Measurements from ENCODE around the gene TTC7B.

Gene TTC7B

GRCh38 chr14:90720336-90720735 lies 95.9 kb downstream of the TTC7B start:
- no peak for DNase-seq (ENCODE audit: low read depth, low spot score)
- Histone ChIP-seq H3K27me3 (ENCODE audit: insufficient read depth, insufficient read length) (no peaks in the 10 kb centered on the region), H3K4me3 (ENCODE audit: insufficient read length, low read depth) (no peak overlapping the region), H3K36me3 (ENCODE audit: insufficient read depth, insufficient read length, low read length) (no peaks in the 10 kb centered on the region), H3K9me3 (ENCODE audit: insufficient read depth, low read length) (no peaks in the 10 kb centered on the region; the same call in 1 of the 2 replicates), H3K4me1 (ENCODE audit: insufficient read depth, insufficient read length) (peaks cover 3% of the 10 kb centered on the region), H3K9ac (ENCODE audit: insufficient read length, low read depth) (no peak overlapping the region)
- TF ChIP-seq ZNF274 (IDR thresholded peaks at IDR 0.05; ENCODE audit: low read depth, low read length) = no peak
- no peak for TF ChIP-seq SUZ12 (IDR thresholded peaks at IDR 0.05; ENCODE audit: extremely low read depth, insufficient read depth, insufficient read length)
- no peak for TF ChIP-seq YY1 (IDR thresholded peaks at IDR 0.05; ENCODE audit: insufficient read depth, insufficient read length)

DNA sequence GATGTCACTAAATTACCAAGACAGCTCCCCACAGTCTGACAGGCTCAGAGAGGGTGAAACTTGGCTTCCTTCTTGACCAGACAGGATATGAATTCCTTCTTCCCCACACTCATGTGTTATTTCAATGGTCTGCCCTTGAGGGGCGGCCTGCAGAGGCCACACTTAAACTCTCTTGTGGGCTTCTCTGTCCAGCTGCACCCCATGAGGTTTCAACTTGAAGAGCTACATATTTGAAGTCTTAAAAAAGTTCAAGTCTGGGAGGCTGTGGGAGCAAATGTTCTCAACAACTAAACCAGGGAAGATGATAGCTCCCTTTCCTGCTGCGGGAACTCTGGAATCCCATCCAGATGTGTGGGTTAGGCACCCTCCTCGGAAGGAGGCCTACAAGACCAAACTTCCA lies 98.3 kb downstream of the TTC7B start:
- no peak overlapping the region for H3K9ac ChIP-seq (ENCODE audit: insufficient read length, low read depth)
- no peaks in the 10 kb centered on the region for H3K36me3 ChIP-seq (ENCODE audit: insufficient read depth, insufficient read length, low read length)
- no peak for DNase-seq (ENCODE audit: low read depth, low spot score)
- H3K4me3 ChIP-seq (ENCODE audit: insufficient read length, low read depth) = no peak overlapping the region
- no peaks in the 10 kb centered on the region for H3K27me3 ChIP-seq (ENCODE audit: insufficient read depth, insufficient read length)
- H3K9me3 ChIP-seq (ENCODE audit: insufficient read depth, low read length) = no peaks in the 10 kb centered on the region
- peaks cover 3% of the 10 kb centered on the region for H3K4me1 ChIP-seq (ENCODE audit: insufficient read depth, insufficient read length)
- TF ChIP-seq ZNF274 (IDR thresholded peaks at IDR 0.05; ENCODE audit: low read depth, low read length) = no peak
- TF ChIP-seq YY1 (IDR thresholded peaks at IDR 0.05; ENCODE audit: insufficient read depth, insufficient read length) = no peak
- no peak for TF ChIP-seq SUZ12 (IDR thresholded peaks at IDR 0.05; ENCODE audit: extremely low read depth, insufficient read depth, insufficient read length)

GRCh38 chr14:90715993-90716392 lies 100.2 kb downstream of the TTC7B start:
- no peak for DNase-seq (ENCODE audit: low read depth, low spot score)
- TF ChIP-seq ZNF274 (IDR thresholded peaks at IDR 0.05; ENCODE audit: low read depth, low read length) = no peak
- TF ChIP-seq YY1 (IDR thresholded peaks at IDR 0.05; ENCODE audit: insufficient read depth, insufficient read length) = no peak
- TF ChIP-seq SUZ12 (IDR thresholded peaks at IDR 0.05; ENCODE audit: extremely low read depth, insufficient read depth, insufficient read length) = no peak
- no peaks in the 10 kb centered on the region for H3K9me3 ChIP-seq (ENCODE audit: insufficient read depth, low read length)
- H3K36me3 ChIP-seq (ENCODE audit: insufficient read depth, insufficient read length, low read length) = no peaks in the 10 kb centered on the region
- no peak overlapping the region for H3K4me3 ChIP-seq (ENCODE audit: insufficient read length, low read depth)
- H3K9ac ChIP-seq (ENCODE audit: insufficient read length, low read depth) = no peak overlapping the region
- peaks cover 3% of the 10 kb centered on the region for H3K4me1 ChIP-seq (ENCODE audit: insufficient read depth, insufficient read length)
- no peaks in the 10 kb centered on the region for H3K27me3 ChIP-seq (ENCODE audit: insufficient read depth, insufficient read length)

DNA sequence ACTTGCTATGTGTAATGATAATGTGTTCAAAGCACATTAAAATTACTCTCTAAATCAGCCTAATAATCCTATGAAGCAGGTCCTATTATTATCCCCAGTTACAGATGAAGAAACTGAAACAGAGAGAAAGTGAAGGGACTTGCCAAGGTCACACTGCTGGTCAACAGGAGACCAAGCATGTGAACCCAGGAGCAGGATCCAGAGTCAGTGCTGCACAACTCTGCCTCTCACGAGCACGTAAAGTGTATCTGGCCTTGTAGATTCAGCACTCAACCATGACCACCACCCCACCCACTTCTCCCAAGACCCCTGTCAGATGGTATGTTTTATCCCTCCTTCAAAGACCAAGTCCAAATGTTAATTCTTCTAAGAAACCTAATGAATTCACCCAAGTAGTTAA lies 100.7 kb downstream of the TTC7B start:
- Histone ChIP-seq H3K4me1 (ENCODE audit: insufficient read depth, insufficient read length) (peaks cover 3% of the 10 kb centered on the region), H3K27me3 (ENCODE audit: insufficient read depth, insufficient read length) (no peaks in the 10 kb centered on the region), H3K9ac (ENCODE audit: insufficient read length, low read depth) (no peak overlapping the region), H3K9me3 (ENCODE audit: insufficient read depth, low read length) (no peaks in the 10 kb centered on the region), H3K4me3 (ENCODE audit: insufficient read length, low read depth) (no peak overlapping the region), H3K36me3 (ENCODE audit: insufficient read depth, insufficient read length, low read length) (no peaks in the 10 kb centered on the region)
- TF ChIP-seq YY1 (IDR thresholded peaks at IDR 0.05; ENCODE audit: insufficient read depth, insufficient read length) (no peak), ZNF274 (IDR thresholded peaks at IDR 0.05; ENCODE audit: low read depth, low read length) (no peak), SUZ12 (IDR thresholded peaks at IDR 0.05; ENCODE audit: extremely low read depth, insufficient read depth, insufficient read length) (no peak)
- DNase-seq (ENCODE audit: low read depth, low spot score) = no peak

DNA sequence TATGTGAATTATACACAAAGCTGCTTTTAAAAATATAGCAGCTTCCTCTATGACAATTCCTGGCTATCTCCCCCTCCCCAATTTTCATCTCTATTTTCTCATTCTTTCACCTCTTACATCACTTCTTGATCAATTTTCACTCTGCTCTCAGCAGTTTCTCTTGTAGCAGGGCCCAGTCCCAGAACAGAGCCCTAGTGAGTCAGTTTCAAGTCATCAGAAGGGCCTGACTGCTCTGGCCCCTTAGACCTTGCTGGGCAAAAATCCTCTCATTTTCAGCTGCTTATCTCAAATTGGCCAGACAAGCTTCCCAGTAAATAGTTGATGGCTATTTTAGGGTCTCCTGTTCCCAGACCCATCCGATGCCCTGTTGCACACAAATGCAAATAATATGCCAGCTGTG lies 101.4 kb downstream of the TTC7B start:
- peaks cover 3% of the 10 kb centered on the region for H3K4me1 ChIP-seq (ENCODE audit: insufficient read depth, insufficient read length)
- DNase-seq (ENCODE audit: low read depth, low spot score) = no peak
- no peak for TF ChIP-seq ZNF274 (IDR thresholded peaks at IDR 0.05; ENCODE audit: low read depth, low read length)
- H3K4me3 ChIP-seq (ENCODE audit: insufficient read length, low read depth) = no peak overlapping the region
- H3K9me3 ChIP-seq (ENCODE audit: insufficient read depth, low read length) = no peaks in the 10 kb centered on the region
- no peak overlapping the region for H3K9ac ChIP-seq (ENCODE audit: insufficient read length, low read depth)
- H3K27me3 ChIP-seq (ENCODE audit: insufficient read depth, insufficient read length) = no peaks in the 10 kb centered on the region
- no peaks in the 10 kb centered on the region for H3K36me3 ChIP-seq (ENCODE audit: insufficient read depth, insufficient read length, low read length)

DNA sequence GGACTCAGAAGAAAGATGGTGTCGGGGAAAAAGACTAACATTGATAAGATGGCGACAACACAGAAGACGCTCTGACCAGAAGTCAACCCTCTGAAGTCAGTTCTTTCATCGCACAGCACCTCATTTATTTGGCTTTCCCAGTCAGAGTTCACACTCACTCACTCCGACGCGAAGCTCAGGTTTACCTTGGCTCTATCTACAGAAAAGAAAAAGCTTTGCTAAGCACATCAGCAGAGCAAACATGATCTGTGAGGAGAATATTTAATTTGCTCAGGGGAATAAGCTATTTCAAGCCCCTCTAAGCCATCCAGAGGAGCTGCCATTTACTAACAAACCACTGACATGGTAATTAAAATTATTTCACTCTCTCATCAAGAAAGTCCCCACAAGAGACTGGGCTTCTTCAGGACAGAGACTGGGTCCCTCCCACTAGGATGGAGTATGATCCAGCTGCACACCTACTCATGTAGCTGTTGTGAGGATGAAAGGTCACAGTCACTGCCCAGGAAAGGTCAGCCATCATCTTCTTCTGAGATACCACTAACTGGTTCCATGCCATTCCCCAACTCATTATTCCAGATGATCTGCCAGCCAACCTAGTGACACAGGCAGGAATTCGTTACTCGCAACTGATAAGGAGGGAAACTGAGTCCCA lies 111.4 kb downstream of the TTC7B start:
- Histone ChIP-seq H3K9me3 (ENCODE audit: insufficient read depth, low read length) (no peaks in the 10 kb centered on the region), H3K9ac (ENCODE audit: insufficient read length, low read depth) (no peak overlapping the region), H3K4me3 (ENCODE audit: insufficient read length, low read depth) (no peak overlapping the region), H3K36me3 (ENCODE audit: insufficient read depth, insufficient read length, low read length) (no peaks in the 10 kb centered on the region), H3K27me3 (ENCODE audit: insufficient read depth, insufficient read length) (no peaks in the 10 kb centered on the region), H3K4me1 (ENCODE audit: insufficient read depth, insufficient read length) (no peaks in the 10 kb centered on the region)
- DNase-seq (ENCODE audit: low read depth, low spot score) = no peak
- TF ChIP-seq SUZ12 (IDR thresholded peaks at IDR 0.05; ENCODE audit: extremely low read depth, insufficient read depth, insufficient read length) = no peak
- TF ChIP-seq ZNF274 (IDR thresholded peaks at IDR 0.05; ENCODE audit: low read depth, low read length) = no peak
- TF ChIP-seq YY1 (IDR thresholded peaks at IDR 0.05; ENCODE audit: insufficient read depth, insufficient read length) = no peak

DNA sequence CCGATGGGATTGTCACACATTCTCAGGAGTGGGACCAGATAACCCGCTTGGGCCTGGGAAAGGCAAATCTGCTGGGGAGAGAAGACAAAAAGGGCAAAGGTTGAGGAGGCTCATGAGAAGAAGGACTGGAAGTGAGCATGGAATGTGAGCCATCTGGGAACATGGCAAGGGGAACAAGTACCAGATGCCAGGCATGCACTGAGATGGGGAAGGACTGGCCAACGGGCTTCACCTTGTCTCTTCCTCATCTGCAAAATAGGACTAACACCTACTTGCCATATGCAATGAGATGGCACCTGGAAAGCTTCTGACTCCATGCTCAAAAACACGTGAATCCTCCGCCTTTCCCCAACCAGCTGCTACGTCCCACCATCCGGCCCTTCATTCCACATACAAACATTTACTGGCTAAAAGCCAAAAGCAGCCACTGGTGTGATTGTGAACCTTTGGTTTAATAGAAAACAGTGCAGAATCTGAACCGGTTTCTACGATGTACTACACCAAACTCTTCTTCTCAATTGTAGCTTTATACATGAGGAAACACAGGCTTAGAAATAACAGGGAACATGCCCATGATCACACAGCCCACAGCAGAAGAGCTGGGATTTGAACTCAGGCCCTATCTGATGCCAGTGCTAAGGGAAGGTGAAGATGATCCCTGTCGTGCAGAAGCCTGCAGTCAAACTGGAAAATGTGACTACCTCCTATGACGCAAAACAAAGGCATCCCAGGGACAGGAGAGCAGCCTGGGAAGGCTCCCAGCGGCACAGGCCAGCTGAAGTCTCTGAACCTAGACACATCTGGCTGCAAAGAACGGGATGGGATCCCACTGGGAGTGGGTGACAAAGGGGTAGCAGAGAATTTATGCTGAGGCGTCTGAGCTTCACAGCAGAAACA lies 112.1 kb downstream of the TTC7B start:
- no peak for DNase-seq (ENCODE audit: low read depth, low spot score)
- Histone ChIP-seq H3K4me3 (ENCODE audit: insufficient read length, low read depth) (no peak overlapping the region), H3K27me3 (ENCODE audit: insufficient read depth, insufficient read length) (no peaks in the 10 kb centered on the region), H3K9ac (ENCODE audit: insufficient read length, low read depth) (no peak overlapping the region), H3K4me1 (ENCODE audit: insufficient read depth, insufficient read length) (no peaks in the 10 kb centered on the region), H3K9me3 (ENCODE audit: insufficient read depth, low read length) (no peaks in the 10 kb centered on the region), H3K36me3 (ENCODE audit: insufficient read depth, insufficient read length, low read length) (no peaks in the 10 kb centered on the region)
- no peak for TF ChIP-seq ZNF274 (IDR thresholded peaks at IDR 0.05; ENCODE audit: low read depth, low read length)
- TF ChIP-seq YY1 (IDR thresholded peaks at IDR 0.05; ENCODE audit: insufficient read depth, insufficient read length) = no peak
- TF ChIP-seq SUZ12 (IDR thresholded peaks at IDR 0.05; ENCODE audit: extremely low read depth, insufficient read depth, insufficient read length) = no peak

All from NT2/D1 (cell line).